Kidney epithelial cell (primary cell): Measurements from ENCODE around the gene NDRG2. TPM values are rescaled to one million over a fixed set of nuclear protein-coding genes. Genes with fewer than 3 reads are reported as not detected.

ENCODE experiments used
- DNase-seq: peaks from one replicate; pipeline ENCODE4 v3.0.0-alpha.2; 2010; ENCODE audit warnings: low read depth
- H3K27me3 ChIP-seq: 2 replicates; pipeline ENCODE4 v1.6.0; 2011; ENCODE audit warnings: low read length; ENCODE audit not compliant: control insufficient read depth, insufficient read depth
- H3K36me3 ChIP-seq: 2 replicates; pipeline ENCODE4 v1.5.1; 2011; ENCODE audit warnings: low read length; ENCODE audit not compliant: control insufficient read depth, insufficient read depth
- H3K4me3 ChIP-seq: 2 replicates; pipeline ENCODE4 v1.5.1; 2011; ENCODE audit warnings: low read depth, mild to moderate bottlenecking, control low read depth, low read length
- total RNA-seq: library from RNA; depleted of rRNA; stranded (reverse); fragments of >200 nt; gene quantifications from 2 replicates; pipeline ENCODE4 v1.2.3, GENCODE V29; 2015
- TF ChIP-seq, protein P1 (sequence below): IDR thresholded peaks from 2 replicates; pipeline ENCODE4 v1.5.1; 2011; ENCODE audit warnings: mild to moderate bottlenecking, moderate library complexity, low read length, control low read depth, inconsistent platforms; ENCODE audit not compliant: insufficient read depth, poor library complexity, severe bottlenecking

Gene NDRG2
- total RNA-seq, 1 donor from 2014 or later = 10.5 TPM

GRCh38 chr14:20970983-20971704 lies 53.7 kb downstream of the NDRG2 start:
- no peaks in the 10 kb centered on the region for H3K27me3 ChIP-seq
- peak; percentile 29 for DNase-seq
- peak overlapping the region; percentile 73 for H3K4me3 ChIP-seq
- TF ChIP-seq, protein P1, sequence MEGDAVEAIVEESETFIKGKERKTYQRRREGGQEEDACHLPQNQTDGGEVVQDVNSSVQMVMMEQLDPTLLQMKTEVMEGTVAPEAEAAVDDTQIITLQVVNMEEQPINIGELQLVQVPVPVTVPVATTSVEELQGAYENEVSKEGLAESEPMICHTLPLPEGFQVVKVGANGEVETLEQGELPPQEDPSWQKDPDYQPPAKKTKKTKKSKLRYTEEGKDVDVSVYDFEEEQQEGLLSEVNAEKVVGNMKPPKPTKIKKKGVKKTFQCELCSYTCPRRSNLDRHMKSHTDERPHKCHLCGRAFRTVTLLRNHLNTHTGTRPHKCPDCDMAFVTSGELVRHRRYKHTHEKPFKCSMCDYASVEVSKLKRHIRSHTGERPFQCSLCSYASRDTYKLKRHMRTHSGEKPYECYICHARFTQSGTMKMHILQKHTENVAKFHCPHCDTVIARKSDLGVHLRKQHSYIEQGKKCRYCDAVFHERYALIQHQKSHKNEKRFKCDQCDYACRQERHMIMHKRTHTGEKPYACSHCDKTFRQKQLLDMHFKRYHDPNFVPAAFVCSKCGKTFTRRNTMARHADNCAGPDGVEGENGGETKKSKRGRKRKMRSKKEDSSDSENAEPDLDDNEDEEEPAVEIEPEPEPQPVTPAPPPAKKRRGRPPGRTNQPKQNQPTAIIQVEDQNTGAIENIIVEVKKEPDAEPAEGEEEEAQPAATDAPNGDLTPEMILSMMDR = peak; percentile 100
- H3K36me3 ChIP-seq = no peaks in the 10 kb centered on the region

DNA sequence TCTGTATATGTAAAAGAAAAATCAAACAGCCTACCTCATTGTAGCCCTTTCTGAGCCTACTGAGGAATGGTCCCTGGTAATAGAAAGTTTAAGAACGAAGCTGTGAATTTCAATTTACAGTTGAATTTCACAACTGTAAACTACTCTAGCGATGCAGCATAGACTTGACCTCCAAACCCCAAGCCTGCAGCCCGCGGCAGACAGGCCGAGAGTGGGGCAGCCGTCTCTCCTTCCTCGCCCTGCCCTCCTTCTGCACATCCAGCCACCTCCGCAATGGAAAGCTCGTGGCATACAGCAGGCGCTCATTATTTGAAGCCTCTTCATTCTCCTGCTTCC lies 54.2 kb downstream of the NDRG2 start:
- DNase-seq = no peak
- TF ChIP-seq, protein P1 = no peak
- Histone ChIP-seq H3K4me3 (peak overlapping the region; percentile 73), H3K27me3 (peaks cover 2% of the 10 kb centered on the region), H3K36me3 (no peaks in the 10 kb centered on the region)

DNA sequence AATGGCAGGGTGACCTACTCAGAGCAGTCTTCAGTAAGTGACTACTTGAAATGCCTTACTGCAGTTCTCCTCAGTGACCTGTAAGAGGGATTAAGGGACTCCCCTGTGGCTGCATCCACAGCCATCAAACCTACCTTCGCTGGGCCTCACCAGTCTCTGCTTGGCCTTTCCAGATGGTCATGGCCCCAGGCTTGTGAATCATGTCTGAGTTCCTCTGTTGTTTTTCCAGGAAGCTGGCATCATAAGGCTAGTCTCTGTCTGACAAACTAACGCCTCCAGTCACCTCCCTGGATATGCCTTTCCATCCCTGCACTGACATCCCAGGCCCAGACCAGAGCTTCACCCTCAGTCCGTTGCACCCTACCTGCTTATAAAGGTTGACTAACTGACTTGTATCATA lies 55.5 kb downstream of the NDRG2 start:
- DNase-seq = no peak
- TF ChIP-seq, protein P1 = no peak
- no peaks in the 10 kb centered on the region for H3K36me3 ChIP-seq
- H3K4me3 ChIP-seq = no peak overlapping the region
- peaks cover 2% of the 10 kb centered on the region for H3K27me3 ChIP-seq

Other genes starting within 250 kb of the NDRG2 start
- gene RNASE6, start 243.8 kb downstream of the NDRG2 start, total RNA-seq = not detected in 2 replicates
- gene RNASE1, start 222.2 kb downstream of the NDRG2 start, total RNA-seq = not detected in 2 replicates
- not detected in 2 replicates for gene RNASE3, start 133.7 kb downstream of the NDRG2 start, total RNA-seq
- gene RNASE2, start 69.6 kb downstream of the NDRG2 start, total RNA-seq = not detected in 2 replicates
- 83.2 and 93.0 TPM in 2 replicates for gene METTL17, start 35.1 kb downstream of the NDRG2 start, total RNA-seq
- 0.25 TPM in 1 of 2 replicates, not detected in the other for gene SLC39A2, start 25.8 kb downstream of the NDRG2 start, total RNA-seq
- gene TPPP2, start 5.2 kb upstream of the NDRG2 start, total RNA-seq = not detected in 2 replicates
- gene RNASE13, start 9.7 kb upstream of the NDRG2 start, total RNA-seq = not detected in 2 replicates
- gene RNASE7, start 17.3 kb upstream of the NDRG2 start, total RNA-seq = not detected in 2 replicates
- not detected in 2 replicates for gene RNASE8, start 32.8 kb upstream of the NDRG2 start, total RNA-seq
- gene ARHGEF40, start 45.2 kb upstream of the NDRG2 start, total RNA-seq = 59.4 and 59.7 TPM in 2 replicates
- 25.5 and 34.5 TPM in 2 replicates for gene ZNF219, start 73.6 kb upstream of the NDRG2 start, total RNA-seq
- not detected in 2 replicates for gene TMEM253, start 76.0 kb upstream of the NDRG2 start, total RNA-seq
- gene OR5AU1, start 131.0 kb upstream of the NDRG2 start, total RNA-seq = not detected in 2 replicates
- gene HNRNPC, start 244.4 kb upstream of the NDRG2 start, total RNA-seq = 723 and 773 TPM in 2 replicates